GM23248 (cell line): ENCODE measurements around the gene RAB15. TPM values are rescaled to one million over a fixed set of nuclear protein-coding genes. Genes with fewer than 3 reads are reported as not detected.
A peak's percentile ranks its signal among the peaks of the same experiment; 100 is the strongest.

ENCODE experiments used
- DNase-seq: peaks from one replicate; pipeline ENCODE4 v3.0.0-alpha.2; 2015
- H2AFZ ChIP-seq: fragments of 200-600 bp; sonication (generic); 2 replicates; pipeline ENCODE4 v1.6.1; 2016; ENCODE audit warnings: antibody characterized with exemption
- H3F3A ChIP-seq: fragments of 200-600 bp; sonication (generic); 2 replicates; pipeline ENCODE4 v1.6.1; 2016; ENCODE audit warnings: mild to moderate bottlenecking, antibody characterized with exemption, mixed run types; ENCODE audit not compliant: insufficient read depth
- H3K27ac ChIP-seq: fragments of 200-600 bp; sonication (generic); 2 replicates; pipeline ENCODE4 v1.5.1; 2016; ENCODE audit warnings: mild to moderate bottlenecking
- H3K27me3 ChIP-seq: fragments of 200-600 bp; sonication (generic); replicated peaks from 2 replicates; pipeline ENCODE4 v1.6.1; 2016; ENCODE audit warnings: mild to moderate bottlenecking; ENCODE audit not compliant: insufficient read depth
- H3K36me3 ChIP-seq: fragments of 200-600 bp; sonication (generic); 2 replicates; pipeline ENCODE4 v1.6.1; 2016; ENCODE audit warnings: low read depth, mild to moderate bottlenecking
- H3K4me1 ChIP-seq: fragments of 200-600 bp; sonication (generic); 2 replicates; pipeline ENCODE4 v1.6.1; 2016; ENCODE audit warnings: mild to moderate bottlenecking; ENCODE audit not compliant: insufficient read depth
- H3K4me2 ChIP-seq: fragments of 200-600 bp; sonication (generic); one replicate; pipeline ENCODE4 v1.6.1; 2016; ENCODE audit warnings: mild to moderate bottlenecking; ENCODE audit not compliant: unreplicated experiment
- H3K4me3 ChIP-seq: fragments of 200-600 bp; sonication (generic); 2 replicates; pipeline ENCODE4 v1.5.1; 2016; ENCODE audit warnings: mild to moderate bottlenecking
- H3K79me2 ChIP-seq: fragments of 200-600 bp; sonication (generic); 2 replicates; pipeline ENCODE4 v1.6.1; 2016; ENCODE audit warnings: mild to moderate bottlenecking; ENCODE audit not compliant: insufficient read depth
- H3K9ac ChIP-seq: fragments of 200-600 bp; sonication (generic); 2 replicates; pipeline ENCODE4 v1.6.1; 2016; ENCODE audit warnings: mild to moderate bottlenecking
- H3K9me2 ChIP-seq: fragments of 200-600 bp; sonication (generic); 2 replicates; pipeline ENCODE4 v1.6.1; 2016; ENCODE audit warnings: mixed run types, mild to moderate bottlenecking, moderate library complexity; ENCODE audit not compliant: insufficient read depth
- H3K9me3 ChIP-seq: fragments of 200-600 bp; sonication (generic); one replicate; pipeline ENCODE4 v1.6.1; 2017; ENCODE audit warnings: low read depth
- H4K20me1 ChIP-seq: fragments of 200-600 bp; sonication (generic); 2 replicates; pipeline ENCODE4 v1.6.0; 2016; ENCODE audit not compliant: insufficient read depth
- EZH2 ChIP-seq: fragments of 200-600 bp; sonication (generic); IDR thresholded peaks from 2 replicates; pipeline ENCODE4 v1.6.1; 2018; ENCODE audit warnings: antibody characterized with exemption, mild to moderate bottlenecking; ENCODE audit not compliant: insufficient read depth, poor library complexity, severe bottlenecking
- EZH2phosphoT487 ChIP-seq: fragments of 200-600 bp; sonication (generic); IDR thresholded peaks from 2 replicates; pipeline ENCODE4 v1.6.1; 2018; ENCODE audit warnings: antibody characterized with exemption, moderate library complexity, mild to moderate bottlenecking, low read depth; ENCODE audit not compliant: insufficient read depth
- WGBS, 2 experiments: methylation state at CpG; one replicate each; pipeline ENCODE4 v1.1.6; 2015 to 2017; ENCODE audit warnings: low lambda C conversion rate in 2 of 2, low coverage in 1 of 2; ENCODE audit errors: missing lambda C conversion rate in 2 of 2; 5-methylcytosine and 5-hydroxymethylcytosine counted together
- in situ Hi-C: fragments of 300-500 bp; cut with MboI; formaldehyde crosslinking; loops from 2 replicates; pipeline ENCODE4 v1.15.0; 2020
- polyA plus RNA-seq: library from polyadenylated mRNA; unstranded; fragments of >200 nt; fragmentation: Nextera tagmentation; extraction: Ambion mirVana; gene quantifications from 2 replicates; pipeline ENCODE4 v1.2.1, GENCODE V29; 2016
- total RNA-seq: library from RNA; depleted of rRNA; stranded (reverse); fragments of >200 nt; shearing (Covaris generic); gene quantifications from 2 replicates; pipeline ENCODE4 v1.2.3, GENCODE V29; 2014

RAB15 gene
- total and polyA plus RNA-seq, 2 experiments from 2014 or later, result 2.0 to 4.3 TPM

DNA sequence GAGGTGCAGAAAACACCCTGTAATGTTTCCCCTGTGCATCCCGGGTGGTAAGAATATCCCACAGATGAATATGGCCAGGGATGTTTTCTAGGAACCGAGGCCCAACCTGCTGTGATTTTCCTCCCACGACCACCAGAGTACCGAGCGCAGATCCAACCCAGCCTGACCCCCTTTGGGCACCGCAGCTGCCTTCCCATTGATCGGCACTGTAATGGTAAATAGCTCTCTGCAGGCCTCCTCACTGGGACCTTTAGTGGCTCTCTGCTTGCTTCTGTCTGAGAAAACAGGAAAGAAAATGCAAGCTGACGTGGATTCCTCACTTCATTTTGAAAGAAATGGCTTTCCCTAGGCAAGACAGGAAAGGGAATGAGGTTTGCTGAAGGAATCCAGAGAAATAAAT is 2.4 kb upstream of the RAB15 start:
- in situ Hi-C loops, result no loop called here
- H4K20me1 ChIP-seq, result no peaks in the 10 kb centered on the region
- DNase-seq, result no peak
- H3K4me1 ChIP-seq, result no peaks in the 10 kb centered on the region
- no peaks in the 10 kb centered on the region for H3K79me2 ChIP-seq
- no peak overlapping the region for H2AFZ ChIP-seq
- H3K4me3 ChIP-seq, result no peak overlapping the region
- no peaks in the 10 kb centered on the region for H3K9me3 ChIP-seq
- peaks cover 4% of the 10 kb centered on the region for H3K27me3 ChIP-seq
- TF ChIP-seq EZH2, result no peak
- no peak for TF ChIP-seq EZH2phosphoT487
- no peak overlapping the region for H3K9ac ChIP-seq
- H3K36me3 ChIP-seq, result no peaks in the 10 kb centered on the region
- H3K4me2 ChIP-seq, result no peak overlapping the region
- no peaks in the 10 kb centered on the region for H3K9me2 ChIP-seq
- no peak overlapping the region for H3K27ac ChIP-seq
- 77 to 81% methylated on average over 8 of the region's 8 CpGs for WGBS, 2 experiments
- H3F3A ChIP-seq, result no peaks in the 10 kb centered on the region

DNA sequence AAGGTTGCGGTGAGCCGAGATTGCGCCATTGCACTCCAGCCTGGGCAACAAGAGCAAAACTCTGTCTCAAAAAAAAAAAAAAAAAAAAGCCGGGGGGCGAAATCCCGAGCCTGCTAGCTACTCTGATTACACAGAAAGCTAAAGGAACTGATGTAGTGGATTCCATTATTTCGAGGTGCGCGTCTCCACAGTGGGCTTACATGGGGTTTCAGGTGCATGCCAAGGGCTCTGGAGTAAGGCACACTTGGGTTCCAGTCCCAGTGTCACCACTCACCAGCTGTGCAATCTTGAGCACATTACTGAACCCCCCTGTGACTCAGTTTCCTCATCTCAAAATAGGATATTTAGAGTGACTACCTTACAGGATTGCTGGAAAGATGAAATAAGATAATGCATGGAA is 1.7 kb upstream of the RAB15 start:
- H3K4me1 ChIP-seq, result no peaks in the 10 kb centered on the region
- no peaks in the 10 kb centered on the region for H3K9me2 ChIP-seq
- no peaks in the 10 kb centered on the region for H3K36me3 ChIP-seq
- H3K27me3 ChIP-seq, result peaks cover 4% of the 10 kb centered on the region
- no peak overlapping the region for H3K9ac ChIP-seq
- H2AFZ ChIP-seq, result no peak overlapping the region
- H3K79me2 ChIP-seq, result no peaks in the 10 kb centered on the region
- H3K27ac ChIP-seq, result no peak overlapping the region
- no peaks in the 10 kb centered on the region for H4K20me1 ChIP-seq
- TF ChIP-seq EZH2, result no peak
- TF ChIP-seq EZH2phosphoT487, result no peak
- H3K4me2 ChIP-seq, result no peak overlapping the region
- no peak for DNase-seq
- in situ Hi-C loops, result no loop called here
- H3K9me3 ChIP-seq, result no peaks in the 10 kb centered on the region
- H3F3A ChIP-seq, result no peaks in the 10 kb centered on the region
- 88 to 99% methylated on average over 6 to 9 of the region's 9 CpGs for WGBS, 2 experiments
- H3K4me3 ChIP-seq, result no peak overlapping the region

DNA sequence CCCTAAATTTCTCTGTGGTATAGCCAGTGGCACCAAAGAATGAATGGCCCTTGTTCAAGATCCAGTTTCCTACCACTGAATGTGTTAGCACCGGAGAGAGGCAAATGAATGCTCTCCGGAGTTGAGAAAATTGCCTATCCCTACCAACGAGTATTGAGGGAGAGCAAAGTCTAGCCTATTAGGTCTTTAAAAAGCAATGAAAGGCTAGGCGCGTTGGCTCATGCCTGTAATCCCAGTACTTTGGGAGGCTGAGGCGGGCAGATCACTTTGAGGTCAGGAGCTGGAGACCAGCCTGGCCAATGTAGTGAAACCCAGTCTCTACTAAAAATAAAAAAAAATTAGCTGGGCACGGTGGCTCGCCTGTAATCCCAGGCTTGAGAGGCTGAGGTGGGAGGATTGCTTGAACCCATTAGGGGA is 898 bp upstream of the RAB15 start:
- no peaks in the 10 kb centered on the region for H3K79me2 ChIP-seq
- DNase-seq, result no peak
- no peak overlapping the region for H3K9ac ChIP-seq
- H3F3A ChIP-seq, result no peaks in the 10 kb centered on the region
- H3K4me1 ChIP-seq, result no peaks in the 10 kb centered on the region
- H3K9me3 ChIP-seq, result no peaks in the 10 kb centered on the region
- H3K36me3 ChIP-seq, result no peaks in the 10 kb centered on the region
- peak overlapping the region; percentile 71; the same call in 1 of the 2 replicates for H3K4me3 ChIP-seq
- in situ Hi-C loops, result no loop called here
- peaks cover under 1% of the 10 kb centered on the region for H3K27me3 ChIP-seq
- peak overlapping the region; percentile 72; the same call in 1 of the 2 replicates for H2AFZ ChIP-seq
- H3K4me2 ChIP-seq, result no peak overlapping the region
- WGBS, 2 experiments, result 70 to 75% methylated on average over 8 of the region's 8 CpGs
- TF ChIP-seq EZH2phosphoT487 (no peak), EZH2 (no peak)
- H3K9me2 ChIP-seq, result no peaks in the 10 kb centered on the region
- no peaks in the 10 kb centered on the region for H4K20me1 ChIP-seq
- no peak overlapping the region for H3K27ac ChIP-seq

DNA sequence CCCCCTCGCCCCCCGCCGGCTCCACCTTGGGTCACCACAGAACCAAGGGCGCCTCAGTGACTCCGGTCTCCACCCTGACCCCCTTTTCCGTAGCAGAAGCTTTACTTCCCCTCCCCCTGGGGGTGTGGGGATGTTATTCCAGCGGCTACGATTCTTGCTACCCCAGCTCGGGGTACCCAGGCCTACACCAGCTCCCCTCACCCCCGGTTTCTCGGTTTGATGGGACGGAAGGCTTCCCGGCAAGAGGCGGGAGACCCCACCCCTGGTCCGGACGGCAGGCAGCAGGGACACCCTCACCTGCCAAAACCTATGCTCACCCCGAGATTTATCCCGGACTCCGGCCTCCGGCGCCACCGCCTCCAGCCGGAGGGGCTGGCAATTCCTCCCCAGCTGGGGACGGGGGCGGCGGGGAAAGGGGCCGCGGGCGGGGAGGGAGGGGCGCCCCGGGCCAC is 619 bp downstream of the RAB15 start:
- in situ Hi-C loops, result no loop called here
- TF ChIP-seq EZH2phosphoT487 (no peak), EZH2 (no peak)
- Histone ChIP-seq H4K20me1 (no peaks in the 10 kb centered on the region), H2AFZ (peak overlapping the region; percentile 81), H3K9ac (peak overlapping the region; percentile 67), H3K36me3 (no peaks in the 10 kb centered on the region), H3K4me3 (peak overlapping the region; percentile 70), H3F3A (no peaks in the 10 kb centered on the region), H3K27ac (no peak overlapping the region), H3K4me2 (peak overlapping the region; percentile 73), H3K27me3 (no peaks in the 10 kb centered on the region), H3K9me2 (no peaks in the 10 kb centered on the region), H3K4me1 (no peaks in the 10 kb centered on the region), H3K79me2 (no peaks in the 10 kb centered on the region), H3K9me3 (no peaks in the 10 kb centered on the region)
- no peak for DNase-seq
- WGBS, 2 experiments, result 4 to 6% methylated on average over 24 to 30 of the region's 31 CpGs
